NOMO-1 (cell line): ENCODE data around the gene DIO2.

Source experiments
- DNase-seq, 2 experiments: peaks; one replicate each; lab custom pipeline; 2025; ENCODE audit not compliant: unreplicated experiment in 2 of 2; lab: John Stamatoyannopoulos, UW

Gene DIO2

GRCh38 chr14:80172375-80173051, 38.8 kb downstream of the DIO2 start:
- DNase-seq, result no peak

DNA sequence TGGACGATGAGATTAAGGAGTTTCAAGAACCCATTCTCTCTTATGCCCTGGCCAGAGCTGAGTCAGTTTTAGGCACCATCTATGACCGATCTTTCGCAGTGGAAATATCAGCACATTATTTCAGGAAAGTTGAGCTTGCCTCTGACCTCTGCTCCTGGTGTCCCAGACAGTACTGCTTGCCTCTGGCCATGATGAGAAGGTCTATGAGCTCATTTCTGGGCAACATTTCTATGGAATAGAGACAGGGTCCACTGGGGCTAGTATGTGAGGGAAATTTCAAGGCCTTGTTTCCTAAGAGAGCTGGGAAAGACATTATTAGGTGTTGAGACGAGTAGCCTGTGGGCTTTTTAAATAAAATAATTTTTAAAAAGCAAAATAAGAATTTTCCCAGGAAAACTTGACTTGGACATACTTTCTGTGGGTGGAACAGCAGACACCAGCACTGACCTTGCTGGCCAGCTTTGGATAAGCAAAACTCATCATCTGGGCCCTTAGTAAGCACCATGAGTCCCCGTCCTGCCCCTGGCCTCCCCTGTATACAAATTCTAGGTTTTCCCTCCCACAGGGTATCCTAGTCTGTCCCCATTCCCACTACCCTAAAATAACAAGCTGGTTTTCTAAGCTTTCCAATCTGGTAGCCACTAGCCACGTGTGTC, 43.4 kb downstream of the DIO2 start:
- DNase-seq, result no peak

- DNase-seq, result no peak
Measured at GRCh38 chr14:80164991-80165721, 46.1 kb downstream of the DIO2 start.

DNA sequence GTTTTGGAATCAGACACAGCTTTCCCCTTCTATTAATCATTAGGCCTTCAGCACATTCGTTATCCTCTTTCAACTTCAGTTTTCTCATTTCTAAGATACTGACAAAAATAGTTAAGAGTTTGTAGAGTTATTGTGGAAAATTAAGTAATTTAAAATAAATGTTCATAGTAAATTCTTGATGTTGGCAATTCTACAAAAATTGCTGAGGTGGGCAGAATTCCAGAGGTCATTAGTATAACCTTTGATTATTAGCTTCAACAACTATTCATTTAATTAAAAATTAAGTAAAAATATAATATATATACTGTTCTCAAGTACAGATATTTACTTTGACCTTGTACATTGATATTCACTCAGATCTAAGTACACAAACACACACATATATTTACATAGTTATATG, 58.5 kb downstream of the DIO2 start:
- DNase-seq, result no peak

- no peak for DNase-seq
Measured at GRCh38 chr14:80152166-80152565, 59.1 kb downstream of the DIO2 start.

DNA sequence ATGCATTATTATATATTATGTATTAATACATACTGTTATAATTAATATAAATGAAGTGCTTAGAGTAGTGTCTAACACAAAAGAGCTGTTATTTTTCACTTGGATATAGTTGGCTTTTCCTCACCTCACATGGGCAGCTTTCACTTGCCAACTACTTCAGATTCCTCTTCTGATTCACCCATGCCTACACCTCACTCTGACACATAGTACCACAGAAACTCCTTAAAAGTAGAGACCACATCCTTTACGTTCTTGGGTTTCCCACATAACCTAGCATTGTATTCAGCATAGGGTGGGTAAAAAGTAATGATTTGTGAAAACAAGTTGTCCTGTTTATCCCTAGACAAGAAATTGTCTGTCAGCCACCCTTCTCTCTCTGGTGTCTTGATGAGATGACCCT, 61.0 kb downstream of the DIO2 start:
- no peak for DNase-seq
